GM10266 (cell line): ENCODE results near the gene CD8B.
"Not testable (repeated sequence)": the region's sequence is repeated elsewhere in the genome, so short reads cannot be mapped to it uniquely, and the experiment has no call there.

Source experiments
- DNase-seq: peaks from one replicate; pipeline ENCODE4 v3.0.0; 2012; ENCODE audit errors: extremely low spot score
- TF ChIP-seq, protein P1 (sequence below): IDR thresholded peaks from 2 replicates; pipeline ENCODE4 v1.5.1; 2012; ENCODE audit warnings: mild to moderate bottlenecking, low read depth; ENCODE audit not compliant: control insufficient read depth, insufficient read depth; ENCODE audit errors: missing control alignments

Gene CD8B

GRCh38 chr2:86836915-86837695 is 24.6 kb downstream of the CD8B start:
- DNase-seq = not testable (repeated sequence)

DNA sequence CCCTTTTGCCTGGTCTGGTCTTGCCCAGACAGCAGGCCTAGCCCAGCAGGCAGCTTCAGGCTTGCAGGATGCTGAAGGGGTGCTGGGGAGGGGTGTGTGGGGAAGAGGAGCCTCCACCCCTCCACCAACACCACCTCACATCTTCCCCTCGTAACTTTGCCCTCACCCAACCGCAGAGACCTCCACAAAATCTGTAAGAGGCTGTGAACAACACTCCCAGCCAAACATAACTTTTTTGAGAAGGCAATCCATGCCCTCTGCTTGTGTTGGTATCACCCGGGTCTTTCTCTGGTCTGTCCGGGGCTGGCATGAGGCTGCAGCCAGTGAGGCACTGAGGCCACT is 26.2 kb downstream of the CD8B start:
- DNase-seq = not testable (repeated sequence)

GRCh38 chr2:86833315-86833714 is 28.4 kb downstream of the CD8B start:
- TF ChIP-seq, protein P1, sequence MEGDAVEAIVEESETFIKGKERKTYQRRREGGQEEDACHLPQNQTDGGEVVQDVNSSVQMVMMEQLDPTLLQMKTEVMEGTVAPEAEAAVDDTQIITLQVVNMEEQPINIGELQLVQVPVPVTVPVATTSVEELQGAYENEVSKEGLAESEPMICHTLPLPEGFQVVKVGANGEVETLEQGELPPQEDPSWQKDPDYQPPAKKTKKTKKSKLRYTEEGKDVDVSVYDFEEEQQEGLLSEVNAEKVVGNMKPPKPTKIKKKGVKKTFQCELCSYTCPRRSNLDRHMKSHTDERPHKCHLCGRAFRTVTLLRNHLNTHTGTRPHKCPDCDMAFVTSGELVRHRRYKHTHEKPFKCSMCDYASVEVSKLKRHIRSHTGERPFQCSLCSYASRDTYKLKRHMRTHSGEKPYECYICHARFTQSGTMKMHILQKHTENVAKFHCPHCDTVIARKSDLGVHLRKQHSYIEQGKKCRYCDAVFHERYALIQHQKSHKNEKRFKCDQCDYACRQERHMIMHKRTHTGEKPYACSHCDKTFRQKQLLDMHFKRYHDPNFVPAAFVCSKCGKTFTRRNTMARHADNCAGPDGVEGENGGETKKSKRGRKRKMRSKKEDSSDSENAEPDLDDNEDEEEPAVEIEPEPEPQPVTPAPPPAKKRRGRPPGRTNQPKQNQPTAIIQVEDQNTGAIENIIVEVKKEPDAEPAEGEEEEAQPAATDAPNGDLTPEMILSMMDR = no peak
- DNase-seq = no peak

DNA sequence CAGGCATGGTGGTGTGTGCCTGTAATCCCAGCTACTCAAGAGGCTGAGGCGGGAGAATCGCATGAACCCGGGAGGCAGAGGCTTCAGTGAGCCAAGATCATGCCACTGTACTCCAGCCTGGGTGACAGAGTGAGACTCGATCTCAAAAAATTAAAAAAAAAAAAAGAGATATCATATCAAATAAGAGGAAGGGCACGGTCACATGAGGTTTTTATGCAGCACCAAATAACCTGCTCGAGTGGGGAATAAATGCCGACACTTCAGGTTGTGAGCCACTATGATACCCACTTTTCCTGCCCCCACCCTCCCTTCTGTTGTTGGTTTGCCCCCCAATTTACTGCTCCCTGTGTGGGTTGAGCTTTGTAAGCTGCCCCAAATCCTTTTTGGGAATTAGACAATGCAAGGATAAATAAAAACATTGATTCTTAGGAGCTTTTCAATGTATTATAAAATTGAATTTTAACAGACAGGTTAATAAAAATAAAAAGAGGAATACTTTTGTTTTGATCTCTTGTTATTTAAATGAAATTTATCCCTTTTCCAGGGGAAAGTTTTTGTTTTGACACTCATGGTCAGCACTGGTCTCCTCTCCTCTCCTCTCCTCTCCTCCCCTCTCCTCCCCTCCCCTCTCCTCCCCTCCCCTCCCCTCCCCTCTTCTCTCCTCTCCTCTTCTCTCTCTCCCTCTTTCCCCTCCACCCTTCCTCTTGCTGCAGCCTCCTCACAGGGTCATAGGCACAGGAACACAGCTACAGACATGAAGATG is 29.2 kb downstream of the CD8B start:
- no peak for DNase-seq
- TF ChIP-seq, protein P1 = no peak

DNA sequence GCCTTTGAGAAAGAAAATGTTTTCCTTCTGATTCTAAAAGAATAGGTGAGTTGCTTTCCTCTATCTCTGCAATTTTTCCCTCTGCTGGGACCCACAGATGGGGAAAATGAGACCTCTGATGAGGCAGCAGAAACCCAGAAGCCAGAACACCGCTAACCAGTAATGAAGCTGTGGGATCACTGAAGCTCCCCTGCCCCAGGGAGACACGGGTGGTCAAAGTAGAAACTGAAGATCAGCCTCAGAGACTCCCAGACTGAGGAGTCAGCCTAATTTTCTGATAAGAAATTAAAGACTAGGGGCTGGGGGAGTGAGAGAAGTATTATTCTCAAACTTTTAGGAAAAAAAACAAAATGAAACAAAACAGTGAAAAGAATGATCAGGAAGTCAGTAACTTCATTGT is 30.1 kb downstream of the CD8B start:
- TF ChIP-seq, protein P1 = no peak
- DNase-seq = no peak

GRCh38 chr2:86826951-86827350 is 34.7 kb downstream of the CD8B start:
- no peak for DNase-seq
- TF ChIP-seq, protein P1 = no peak

DNA sequence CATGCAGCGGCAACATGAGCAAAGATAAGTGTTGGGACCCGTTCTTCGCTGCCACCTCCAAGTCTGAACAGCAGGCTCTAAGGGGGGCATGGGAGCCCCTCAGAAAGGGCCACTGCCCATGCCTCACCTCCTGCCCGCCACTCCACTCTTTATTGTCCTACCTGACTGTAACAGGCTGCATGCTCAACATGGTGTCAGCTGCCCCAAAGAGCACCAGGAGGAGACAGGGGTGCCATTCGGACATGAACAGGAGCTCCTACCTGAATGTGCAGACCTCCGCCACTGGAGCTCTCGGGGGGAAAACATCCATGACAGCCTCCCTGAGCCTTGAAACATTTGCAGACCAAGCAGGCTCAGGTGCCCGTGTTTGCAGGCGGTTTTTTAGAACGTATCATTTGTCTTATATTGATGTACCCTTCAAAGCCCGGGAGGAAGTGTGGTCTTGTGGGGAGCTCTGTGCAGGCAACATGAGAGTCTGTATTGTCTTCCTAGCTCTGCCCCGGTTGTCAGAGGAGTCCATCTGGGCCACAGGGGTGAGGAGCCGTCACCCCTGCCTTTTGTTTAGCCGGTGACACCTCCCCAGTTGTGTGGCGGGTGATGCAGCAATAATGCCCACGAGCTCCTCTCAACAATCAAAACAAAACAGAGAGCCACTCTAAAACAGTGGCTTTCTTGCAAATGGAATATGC is 35.8 kb downstream of the CD8B start:
- DNase-seq = no peak
- TF ChIP-seq, protein P1 = no peak

- DNase-seq = no peak
- TF ChIP-seq, protein P1 = no peak
Measured at GRCh38 chr2:86825036-86825692, 36.5 kb downstream of the CD8B start.
